NT2/D1 (cell line): ENCODE measurements around the gene SIK1.
A peak's percentile ranks its signal among the peaks of the same experiment; 100 is the strongest.

ENCODE experiments used
- DNase-seq: peaks from one replicate; pipeline ENCODE4 v3.0.0-alpha.2; 2011; ENCODE audit warnings: low read depth, low spot score
- H3K27me3 ChIP-seq: 2 replicates; pipeline ENCODE4 v1.6.0; 2011; ENCODE audit warnings: mild to moderate bottlenecking; ENCODE audit not compliant: insufficient read length, insufficient read depth
- H3K36me3 ChIP-seq: 2 replicates; pipeline ENCODE4 v1.6.1; 2011; ENCODE audit warnings: mild to moderate bottlenecking, low read length, mixed read lengths; ENCODE audit not compliant: insufficient read depth, insufficient read length
- H3K4me1 ChIP-seq: 2 replicates; pipeline ENCODE4 v1.5.1; 2011; ENCODE audit not compliant: insufficient read depth, insufficient read length
- H3K4me3 ChIP-seq: 2 replicates; pipeline ENCODE4 v1.5.1; 2011; ENCODE audit warnings: low read depth; ENCODE audit not compliant: insufficient read length
- H3K9ac ChIP-seq: 2 replicates; pipeline ENCODE4 v1.6.0; 2011; ENCODE audit warnings: low read depth; ENCODE audit not compliant: insufficient read length
- H3K9me3 ChIP-seq: 2 replicates; pipeline ENCODE4 v1.5.1; 2011; ENCODE audit warnings: mild to moderate bottlenecking, low read length; ENCODE audit not compliant: insufficient read depth
- SUZ12 ChIP-seq: IDR thresholded peaks from 2 replicates; pipeline ENCODE4 v1.6.1; 2011; ENCODE audit not compliant: insufficient read length, insufficient read depth; ENCODE audit errors: extremely low read depth
- YY1 ChIP-seq: IDR thresholded peaks from 2 replicates; pipeline ENCODE4 v1.6.1; 2011; ENCODE audit not compliant: insufficient read length, insufficient read depth
- ZNF274 ChIP-seq: IDR thresholded peaks from 2 replicates; pipeline ENCODE4 v1.6.1; 2011; ENCODE audit warnings: mild to moderate bottlenecking, low read depth, low read length

The SIK1 gene

DNA sequence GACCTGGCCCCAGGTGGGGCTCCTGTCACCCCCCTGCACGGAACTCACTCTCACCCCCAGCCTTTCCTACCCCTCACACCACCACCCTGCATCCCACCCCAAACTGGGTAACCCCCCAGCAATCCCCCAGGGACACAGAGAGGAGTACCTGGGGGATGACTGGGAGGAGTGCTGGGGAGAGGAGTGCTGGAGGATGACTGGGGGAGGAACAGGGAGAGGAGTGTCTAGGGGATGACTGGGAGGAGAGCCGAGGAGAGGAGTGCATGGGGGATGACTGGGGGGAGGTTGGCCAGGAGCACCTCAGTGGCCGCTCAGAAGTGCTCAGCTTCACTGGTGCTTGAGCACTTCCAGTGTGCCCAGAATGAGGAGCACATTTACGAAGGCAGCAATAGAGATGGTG lies 59.1 kb downstream of the SIK1 start:
- H3K4me1 ChIP-seq: peaks cover 45% of the 10 kb centered on the region
- peaks cover 9% of the 10 kb centered on the region for H3K27me3 ChIP-seq
- no peak for DNase-seq
- H3K9ac ChIP-seq: peak overlapping the region; percentile 6
- H3K9me3 ChIP-seq: no peaks in the 10 kb centered on the region
- no peak for TF ChIP-seq SUZ12
- TF ChIP-seq ZNF274: no peak
- no peak for TF ChIP-seq YY1
- H3K36me3 ChIP-seq: no peaks in the 10 kb centered on the region
- H3K4me3 ChIP-seq: no peak overlapping the region

DNA sequence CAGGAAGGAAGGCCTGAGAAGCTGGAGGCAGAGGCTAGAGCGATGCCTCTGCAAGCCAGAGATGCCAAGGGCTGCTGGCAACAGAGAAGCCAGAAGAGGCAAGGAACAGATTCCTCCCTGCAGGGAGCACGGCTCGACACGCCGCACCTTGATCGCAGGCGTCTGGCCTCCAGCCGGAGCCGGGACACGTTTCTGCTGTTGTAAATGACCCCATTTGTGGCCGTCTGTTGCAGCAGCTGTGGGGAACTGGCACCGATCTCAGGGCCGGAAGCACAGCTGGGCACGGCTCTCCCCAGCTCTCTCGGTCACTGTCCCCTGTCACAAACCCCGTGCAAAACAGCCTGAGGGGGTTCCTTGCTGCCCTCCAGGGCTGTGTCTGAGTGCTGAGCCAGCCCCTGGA lies 59.6 kb downstream of the SIK1 start:
- H3K9ac ChIP-seq: peak overlapping the region; percentile 6
- no peak overlapping the region for H3K4me3 ChIP-seq
- H3K36me3 ChIP-seq: no peaks in the 10 kb centered on the region
- TF ChIP-seq ZNF274: no peak
- no peak for TF ChIP-seq YY1
- no peak for TF ChIP-seq SUZ12
- DNase-seq: no peak
- no peaks in the 10 kb centered on the region for H3K9me3 ChIP-seq
- peaks cover 48% of the 10 kb centered on the region for H3K4me1 ChIP-seq
- H3K27me3 ChIP-seq: peaks cover 10% of the 10 kb centered on the region

DNA sequence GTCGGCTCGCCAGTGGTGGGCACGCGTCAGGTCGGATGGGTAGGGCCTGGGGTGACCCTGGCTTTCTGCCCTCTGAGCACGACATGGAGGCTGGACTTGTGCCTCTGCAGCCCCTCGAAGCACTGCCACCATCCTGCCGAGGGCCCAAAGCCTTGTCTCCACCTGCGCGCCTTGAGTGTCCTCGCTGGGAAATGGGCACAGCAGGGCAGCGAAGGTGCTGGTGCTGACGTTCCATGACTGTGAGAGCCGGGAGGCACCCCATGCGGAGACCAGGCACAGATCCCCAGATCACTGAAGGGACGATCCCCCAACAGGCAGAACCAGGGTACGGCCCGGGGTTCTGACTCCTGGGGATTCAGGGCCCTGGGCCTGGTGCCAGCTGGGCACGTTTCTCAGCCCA lies 60.3 kb downstream of the SIK1 start:
- Histone ChIP-seq H3K36me3 (no peaks in the 10 kb centered on the region), H3K9ac (no peak overlapping the region), H3K4me1 (peaks cover 51% of the 10 kb centered on the region), H3K4me3 (no peak overlapping the region), H3K27me3 (peaks cover 13% of the 10 kb centered on the region), H3K9me3 (no peaks in the 10 kb centered on the region)
- DNase-seq: no peak
- TF ChIP-seq ZNF274 (no peak), YY1 (no peak), SUZ12 (no peak)

DNA sequence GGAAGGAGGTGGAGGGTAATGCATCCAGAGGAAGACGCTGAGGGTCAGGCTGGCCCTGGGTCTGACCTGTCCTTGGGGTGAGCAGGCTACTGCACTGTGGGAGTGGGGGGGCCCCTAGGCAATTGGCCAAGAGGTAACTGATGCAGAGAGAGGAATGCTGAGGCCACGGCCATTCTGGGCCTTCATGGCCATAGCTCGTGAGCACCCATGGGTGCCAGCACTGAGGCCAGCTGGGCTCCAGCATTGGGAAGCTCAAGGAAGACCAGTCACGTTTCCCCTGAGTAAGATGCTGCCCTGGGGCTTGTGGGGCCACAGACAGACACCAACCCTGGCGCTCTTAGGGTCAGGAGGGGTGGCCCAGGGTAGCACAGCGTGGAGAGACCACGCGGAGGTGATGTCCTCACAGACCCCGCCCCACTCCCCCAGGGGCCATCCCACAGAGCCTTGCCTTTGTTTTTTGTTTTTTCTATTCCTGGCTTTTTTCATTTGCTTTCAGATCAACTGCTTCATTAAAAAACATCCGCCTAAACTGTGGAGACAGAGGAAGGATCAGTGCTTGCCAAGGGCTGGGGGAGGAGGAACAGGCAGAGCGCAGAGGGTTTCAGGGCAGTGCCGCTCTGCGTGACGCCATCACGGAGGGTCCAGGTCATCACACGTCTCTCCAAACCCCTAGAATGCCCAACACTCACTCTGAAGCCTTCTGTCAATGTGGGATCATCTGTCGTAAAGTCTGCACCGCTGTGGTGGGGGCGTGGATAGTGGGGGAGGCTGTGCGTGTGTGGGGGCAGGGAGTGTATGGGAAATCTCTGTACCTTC lies 61.1 kb downstream of the SIK1 start:
- H3K4me3 ChIP-seq: no peak overlapping the region
- no peaks in the 10 kb centered on the region for H3K9me3 ChIP-seq
- no peaks in the 10 kb centered on the region for H3K36me3 ChIP-seq
- H3K9ac ChIP-seq: no peak overlapping the region
- peaks cover 13% of the 10 kb centered on the region for H3K27me3 ChIP-seq
- H3K4me1 ChIP-seq: peaks cover 56% of the 10 kb centered on the region
- DNase-seq: no peak
- TF ChIP-seq SUZ12 (no peak), ZNF274 (no peak), YY1 (no peak)

DNA sequence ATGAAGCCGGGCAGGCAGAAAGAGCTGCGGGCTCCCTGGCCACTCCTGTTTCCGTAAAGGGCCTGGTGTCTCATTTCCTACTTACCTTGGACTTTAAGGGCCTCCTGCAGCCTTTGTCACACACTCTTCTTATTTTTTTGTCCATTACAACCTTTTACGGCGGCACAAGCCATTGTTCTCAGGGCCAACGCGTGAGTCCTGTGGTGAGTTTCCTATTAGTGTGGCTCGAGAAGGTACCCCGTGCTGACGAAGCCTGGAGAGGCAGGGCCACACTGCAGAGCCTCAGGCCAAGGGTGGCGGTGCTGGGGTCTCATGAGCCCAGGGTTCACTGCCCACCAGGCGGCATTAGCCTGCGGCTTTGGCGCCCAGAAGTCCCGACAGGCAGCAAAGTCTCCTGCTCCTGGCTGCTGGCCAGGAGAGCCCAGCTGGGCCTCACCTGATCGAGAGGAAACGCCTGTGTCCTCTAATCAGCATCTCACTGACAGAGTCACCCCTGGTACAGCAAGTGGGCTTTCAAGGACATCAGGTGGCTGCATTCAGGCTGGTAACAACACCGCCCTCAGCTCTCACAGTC lies 62.0 kb downstream of the SIK1 start:
- Histone ChIP-seq H3K36me3 (no peaks in the 10 kb centered on the region), H3K4me1 (peaks cover 49% of the 10 kb centered on the region), H3K4me3 (no peak overlapping the region), H3K9ac (no peak overlapping the region), H3K9me3 (no peaks in the 10 kb centered on the region), H3K27me3 (peaks cover 13% of the 10 kb centered on the region)
- no peak for DNase-seq
- TF ChIP-seq YY1: no peak
- no peak for TF ChIP-seq ZNF274
- TF ChIP-seq SUZ12: no peak
